Myocyte (in vitro differentiated cells): ENCODE data around the gene PLXDC1. TPM values are rescaled to one million over a fixed set of nuclear protein-coding genes. Genes with fewer than 3 reads are reported as not detected.

Source experiments
- DNase-seq: peaks from one replicate; pipeline ENCODE4 v3.0.0-alpha.2; 2012; ENCODE audit warnings: low read depth
- total RNA-seq: library from RNA; depleted of rRNA; stranded (reverse); fragments of >200 nt; gene quantifications from 2 replicates; pipeline ENCODE4 v1.2.3, GENCODE V29; 2014

Gene PLXDC1
- total RNA-seq, 1 donor from 2014 or later: 49.7 TPM

GRCh38 chr17:39158623-39159022 lies 7.2 kb upstream of the PLXDC1 start:
- no peak for DNase-seq

- DNase-seq: no peak
Observed at GRCh38 chr17:39156491-39156890, 5.1 kb upstream of the PLXDC1 start.

GRCh38 chr17:39155654-39156053 lies 4.2 kb upstream of the PLXDC1 start:
- no peak for DNase-seq

- DNase-seq: peak; percentile 89
Observed at GRCh38 chr17:39153599-39154051, 2.2 kb upstream of the PLXDC1 start.

- no peak for DNase-seq
Observed at GRCh38 chr17:39151943-39152818, 744 bp upstream of the PLXDC1 start.

GRCh38 chr17:39150795-39151149 lies 665 bp downstream of the PLXDC1 start:
- DNase-seq: no peak

- DNase-seq: no peak
Observed at GRCh38 chr17:39150104-39150634, 1.3 kb downstream of the PLXDC1 start.

GRCh38 chr17:39147221-39148185 lies 3.9 kb downstream of the PLXDC1 start:
- DNase-seq: no peak

- no peak for DNase-seq
Observed at GRCh38 chr17:39146273-39146672, 5.2 kb downstream of the PLXDC1 start.

GRCh38 chr17:39145143-39145542 lies 6.3 kb downstream of the PLXDC1 start:
- no peak for DNase-seq

- peak; percentile 98 for DNase-seq
Observed at GRCh38 chr17:39144416-39144840, 7.0 kb downstream of the PLXDC1 start.

- DNase-seq: peak; percentile 69
Observed at GRCh38 chr17:39143552-39144093, 7.8 kb downstream of the PLXDC1 start.

- no peak for DNase-seq
Observed at GRCh38 chr17:39141915-39142664, 9.3 kb downstream of the PLXDC1 start.

GRCh38 chr17:39141294-39141693 lies 10.1 kb downstream of the PLXDC1 start:
- DNase-seq: no peak

GRCh38 chr17:39139561-39139960 lies 11.9 kb downstream of the PLXDC1 start:
- no peak for DNase-seq

GRCh38 chr17:39139161-39139511 lies 12.3 kb downstream of the PLXDC1 start:
- DNase-seq: peak; percentile 94

GRCh38 chr17:39138431-39139160 lies 12.8 kb downstream of the PLXDC1 start:
- DNase-seq: peak; percentile 26

GRCh38 chr17:39134878-39135277 lies 16.6 kb downstream of the PLXDC1 start:
- peak; percentile 94 for DNase-seq

GRCh38 chr17:39132192-39132610 lies 19.2 kb downstream of the PLXDC1 start:
- peak; percentile 79 for DNase-seq

- no peak for DNase-seq
Observed at GRCh38 chr17:39131616-39132015, 19.8 kb downstream of the PLXDC1 start.
